Measurements from ENCODE around the gene AKR1D1. TPM values are rescaled to one million over a fixed set of nuclear protein-coding genes. Genes with fewer than 3 reads are reported as not detected.
"Not testable (repeated sequence)": the region's sequence is repeated elsewhere in the genome, so short reads cannot be mapped to it uniquely, and the experiment has no call there.

Gene AKR1D1
- total RNA-seq, 1 donor from 2014 or later: not detected

GRCh38 chr7:138047907-138048306, 28.4 kb upstream of the AKR1D1 start:
- no peak overlapping the region for H3K4me3 Mint-ChIP-seq (ENCODE audit: unreplicated experiment)
- peaks cover 10% of the 10 kb centered on the region for H3K27me3 Mint-ChIP-seq (ENCODE audit: low read depth)
- H3K36me3 Mint-ChIP-seq (ENCODE audit: low read depth): no peaks in the 10 kb centered on the region
- H3K4me1 Mint-ChIP-seq (ENCODE audit: low read depth): no peaks in the 10 kb centered on the region
- H3K27ac Mint-ChIP-seq (ENCODE audit: unreplicated experiment): no peak overlapping the region
- no peaks in the 10 kb centered on the region for H3K9me3 Mint-ChIP-seq (ENCODE audit: low read depth)
- no peak for DNase-seq (ENCODE audit: low spot score)
- no peak for TF ChIP-seq CTCF (IDR thresholded peaks at IDR 0.05)

DNA sequence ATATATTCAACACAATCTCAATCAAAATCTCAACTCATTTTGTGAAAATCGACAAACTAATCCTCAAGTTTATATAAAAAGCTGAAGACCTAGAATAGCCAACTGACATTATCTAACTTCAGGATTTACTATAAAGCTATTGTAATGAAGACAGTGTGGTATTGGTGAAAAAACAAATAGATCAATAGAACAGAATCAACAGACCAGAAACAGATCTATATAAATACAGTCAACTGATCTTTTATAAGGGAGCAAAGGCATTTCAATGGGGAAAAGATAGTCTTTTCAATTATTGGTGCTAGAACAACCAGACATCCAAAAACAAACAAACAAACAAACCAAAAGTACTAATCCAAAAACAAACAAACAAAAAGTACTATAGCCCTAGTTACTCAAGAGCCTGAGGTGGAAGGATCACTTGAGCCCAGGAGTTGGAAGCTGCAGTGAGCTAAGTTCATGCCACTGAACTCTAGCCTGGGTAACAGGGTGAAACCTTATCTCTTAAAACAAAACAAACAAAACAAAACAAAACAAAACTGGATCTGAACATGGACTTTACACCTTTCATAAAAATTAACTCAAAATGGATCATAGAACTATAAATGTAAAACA, 26.6 kb upstream of the AKR1D1 start:
- H3K4me1 Mint-ChIP-seq (ENCODE audit: low read depth): no peaks in the 10 kb centered on the region
- no peak overlapping the region for H3K27ac Mint-ChIP-seq (ENCODE audit: unreplicated experiment)
- no peaks in the 10 kb centered on the region for H3K36me3 Mint-ChIP-seq (ENCODE audit: low read depth)
- DNase-seq (ENCODE audit: low spot score): no peak
- H3K9me3 Mint-ChIP-seq (ENCODE audit: low read depth): no peaks in the 10 kb centered on the region
- no peak for TF ChIP-seq CTCF (IDR thresholded peaks at IDR 0.05)
- peaks cover 10% of the 10 kb centered on the region for H3K27me3 Mint-ChIP-seq (ENCODE audit: low read depth)
- no peak overlapping the region for H3K4me3 Mint-ChIP-seq (ENCODE audit: unreplicated experiment)

- H3K27me3 Mint-ChIP-seq (ENCODE audit: low read depth); H3K36me3 Mint-ChIP-seq (ENCODE audit: low read depth); H3K9me3 Mint-ChIP-seq (ENCODE audit: low read depth); H3K4me1 Mint-ChIP-seq (ENCODE audit: low read depth); H3K27ac Mint-ChIP-seq (ENCODE audit: unreplicated experiment); DNase-seq (ENCODE audit: low spot score); H3K4me3 Mint-ChIP-seq (ENCODE audit: unreplicated experiment): not testable (repeated sequence)
Observed at GRCh38 chr7:138051712-138052247, 24.5 kb upstream of the AKR1D1 start.

DNA sequence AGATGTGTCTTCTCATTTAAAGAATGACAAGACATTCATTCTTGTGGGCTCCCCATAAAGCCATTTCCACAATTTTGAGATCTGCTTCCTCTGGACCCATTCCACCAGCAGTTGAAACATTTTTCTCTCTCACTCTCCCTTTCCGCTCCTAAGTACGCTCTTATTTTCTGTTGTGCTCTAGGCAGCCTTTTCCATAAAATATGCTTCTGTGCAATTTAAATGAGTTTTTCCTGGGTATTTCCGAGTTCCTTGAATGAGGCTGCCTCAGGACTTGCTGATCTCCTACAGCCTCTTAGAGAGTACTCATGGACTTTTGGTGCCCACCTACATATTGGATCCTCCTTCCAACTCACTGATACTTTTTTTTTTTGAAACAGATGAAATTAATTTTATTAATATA, 23.6 kb upstream of the AKR1D1 start:
- TF ChIP-seq CTCF (IDR thresholded peaks at IDR 0.05): no peak
- Mint-ChIP-seq H3K27me3 (ENCODE audit: low read depth) (peaks cover 12% of the 10 kb centered on the region), H3K4me1 (ENCODE audit: low read depth) (no peaks in the 10 kb centered on the region), H3K27ac (ENCODE audit: unreplicated experiment) (no peak overlapping the region), H3K36me3 (ENCODE audit: low read depth) (no peaks in the 10 kb centered on the region), H3K9me3 (ENCODE audit: low read depth) (no peaks in the 10 kb centered on the region), H3K4me3 (ENCODE audit: unreplicated experiment) (no peak overlapping the region)
- DNase-seq (ENCODE audit: low spot score): no peak

- DNase-seq (ENCODE audit: low spot score); H3K4me3 Mint-ChIP-seq (ENCODE audit: unreplicated experiment); H3K27ac Mint-ChIP-seq (ENCODE audit: unreplicated experiment); H3K36me3 Mint-ChIP-seq (ENCODE audit: low read depth); H3K9me3 Mint-ChIP-seq (ENCODE audit: low read depth); H3K4me1 Mint-ChIP-seq (ENCODE audit: low read depth): not testable (repeated sequence)
- peaks cover 11% of the 10 kb centered on the region for H3K27me3 Mint-ChIP-seq (ENCODE audit: low read depth)
Observed at GRCh38 chr7:138055698-138056097, 20.6 kb upstream of the AKR1D1 start.

DNA sequence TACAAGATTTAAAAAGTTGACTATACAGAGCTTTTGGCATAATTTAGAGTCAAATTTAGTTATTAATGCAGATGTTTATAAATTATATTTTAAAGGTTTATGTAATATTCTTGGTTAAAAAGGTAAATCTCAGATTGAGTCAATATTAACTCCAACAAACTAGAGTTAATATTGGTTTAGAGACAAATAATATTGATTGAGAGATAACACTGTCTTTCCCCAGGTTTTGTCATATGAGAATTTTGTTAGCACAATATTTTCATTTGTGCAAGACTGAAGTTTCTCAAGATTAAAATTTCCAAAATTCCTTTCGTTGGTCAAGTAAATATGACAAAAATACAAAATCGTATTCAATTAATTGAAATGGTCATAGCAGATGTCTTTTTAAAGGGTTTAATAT, 12.9 kb upstream of the AKR1D1 start:
- no peak overlapping the region for H3K27ac Mint-ChIP-seq (ENCODE audit: unreplicated experiment)
- DNase-seq (ENCODE audit: low spot score): no peak
- H3K4me1 Mint-ChIP-seq (ENCODE audit: low read depth): peaks cover 2% of the 10 kb centered on the region
- H3K27me3 Mint-ChIP-seq (ENCODE audit: low read depth): peaks cover 20% of the 10 kb centered on the region
- no peak for TF ChIP-seq CTCF (IDR thresholded peaks at IDR 0.05)
- H3K9me3 Mint-ChIP-seq (ENCODE audit: low read depth): no peaks in the 10 kb centered on the region
- H3K36me3 Mint-ChIP-seq (ENCODE audit: low read depth): no peaks in the 10 kb centered on the region
- H3K4me3 Mint-ChIP-seq (ENCODE audit: unreplicated experiment): no peak overlapping the region

Measured in chondrocyte (in vitro differentiated cells).